Measurements from ENCODE around the gene CLSTN3. TPM values are rescaled to one million over a fixed set of nuclear protein-coding genes. Genes with fewer than 3 reads are reported as not detected.

Gene CLSTN3
- total RNA-seq = 10 to 100 TPM; 59.7 to 95.5 (median 61.0) TPM
- 53.8 TPM for total RNA-seq (2013)

DNA sequence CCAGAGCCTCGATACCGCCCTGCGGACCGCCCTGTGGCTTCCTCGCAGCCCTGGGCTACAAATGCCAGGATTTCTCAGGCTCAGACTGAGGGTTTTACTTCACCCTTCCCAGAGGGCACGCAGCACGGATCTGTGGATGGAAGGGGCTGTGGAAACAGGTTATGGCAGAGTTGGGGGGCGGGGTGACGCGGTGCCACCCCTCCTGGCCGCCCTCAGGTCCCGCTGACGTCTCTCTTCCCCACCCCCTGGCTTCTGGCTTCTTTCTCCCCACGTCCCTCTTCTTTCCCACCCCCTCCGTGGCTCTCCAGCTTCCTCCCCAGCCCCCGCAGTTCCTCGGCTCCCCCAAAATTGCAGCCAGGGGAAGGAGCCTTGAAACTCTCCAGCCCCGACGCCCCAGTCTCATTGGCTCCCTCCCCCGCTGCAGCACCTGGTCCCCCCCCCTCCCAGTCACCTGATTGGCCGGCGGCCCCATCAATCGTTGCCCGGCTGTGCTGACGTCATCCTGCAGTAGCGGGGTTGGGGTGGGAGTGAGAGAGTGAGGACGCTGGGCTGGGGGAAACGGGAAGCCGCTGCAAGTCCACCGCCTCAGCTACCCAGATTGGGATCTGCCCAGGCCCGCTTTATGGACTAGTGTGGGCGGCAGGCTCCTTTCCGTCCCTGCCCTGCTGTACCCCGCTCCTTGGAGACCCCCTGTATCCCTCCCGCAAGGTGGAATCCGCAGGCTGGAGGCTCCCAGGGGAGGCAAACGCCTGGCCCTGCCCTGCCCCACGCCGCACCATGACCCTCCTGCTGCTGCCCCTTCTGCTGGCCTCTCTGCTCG lies at the start of gene CLSTN3:
Gene CLSTN3 (plus strand): TSS at position 500 of the 820 bp plus-strand sequence. CDS start 278 bp downstream, at position 778.
- peak within 1 kb of the TSS; percentile 91 for H3K27ac ChIP-seq (ENCODE audit: low read length)
- under 1% methylated on average over 30 of the region's 40 CpGs for WGBS (ENCODE audit: insufficient coverage)
- peaks cover 30 to 53% of the 10 kb centered on the region in 2 donors for H3K4me1 Mint-ChIP-seq

GRCh38 chr12:7081037-7081436 lies 49.1 kb upstream of the CLSTN3 start:
- H3K4me1 Mint-ChIP-seq = peaks cover 0 to 12% of the 10 kb centered on the region in 2 donors
- H3K36me3 ChIP-seq (ENCODE audit: control insufficient read depth, insufficient read depth, low read length) = no peaks in the 10 kb centered on the region
- ATAC-seq (no peak), DNase-seq (no peak)
- H3K36me3 Mint-ChIP-seq = no peaks in the 10 kb centered on the region
- H3K27ac Mint-ChIP-seq = no peak overlapping the region
- no peak overlapping the region for H3K4me3 ChIP-seq (ENCODE audit: low read length)
- peaks cover 0 to 2% of the 10 kb centered on the region in 2 donors for H3K27me3 Mint-ChIP-seq (ENCODE audit: low read depth in 2 of 2)
- H3K9me3 Mint-ChIP-seq = peaks cover 5 to 6% of the 10 kb centered on the region in 2 donors
- H3K27me3 ChIP-seq (ENCODE audit: control insufficient read depth, insufficient read depth, low read length) = no peaks in the 10 kb centered on the region
- WGBS (ENCODE audit: insufficient coverage) = 90% methylated on average over 14 of the region's 14 CpGs
- no peaks in the 10 kb centered on the region for H3K4me1 ChIP-seq (ENCODE audit: control insufficient read depth, insufficient read depth, low read length)
- intact Hi-C loops (cut with micrococcal nuclease) = no loop called here
- no peak overlapping the region for H3K27ac ChIP-seq (ENCODE audit: low read length)
- H3K9me3 ChIP-seq (ENCODE audit: control insufficient read depth, insufficient read depth, low read length) = no peaks in the 10 kb centered on the region
- H3K4me3 Mint-ChIP-seq = no peak overlapping the region
- TF ChIP-seq CTCF (IDR thresholded peaks at IDR 0.05) = no peak

More for the DNA sequence above, at the start of gene CLSTN3:
- TF ChIP-seq CTCF (IDR thresholded peaks at IDR 0.05) = no peak
- H3K9me3 ChIP-seq (ENCODE audit: control insufficient read depth, insufficient read depth, low read length) = no peaks in the 10 kb centered on the region
- intact Hi-C loops (cut with micrococcal nuclease) = no loop called here
- Mint-ChIP-seq H3K36me3 (no peaks in the 10 kb centered on the region), H3K4me3 (peak within 1 kb of the TSS; percentile 99), H3K27ac (peak within 1 kb of the TSS; percentile 91 to 94), H3K27me3 (ENCODE audit: low read depth in 2 of 2) (no peaks in the 10 kb centered on the region), H3K9me3 (no peaks in the 10 kb centered on the region)
- no peaks in the 10 kb centered on the region for H3K27me3 ChIP-seq (ENCODE audit: control insufficient read depth, insufficient read depth, low read length)
- ATAC-seq (peak; percentile 85 to 91 (median 90)), DNase-seq (peak; percentile 81 to 93)
- peaks cover 19% of the 10 kb centered on the region for H3K36me3 ChIP-seq (ENCODE audit: control insufficient read depth, insufficient read depth, low read length)
- peaks cover 32% of the 10 kb centered on the region for H3K4me1 ChIP-seq (ENCODE audit: control insufficient read depth, insufficient read depth, low read length)
- H3K4me3 ChIP-seq (ENCODE audit: low read length) = peak within 1 kb of the TSS; percentile 95

DNA sequence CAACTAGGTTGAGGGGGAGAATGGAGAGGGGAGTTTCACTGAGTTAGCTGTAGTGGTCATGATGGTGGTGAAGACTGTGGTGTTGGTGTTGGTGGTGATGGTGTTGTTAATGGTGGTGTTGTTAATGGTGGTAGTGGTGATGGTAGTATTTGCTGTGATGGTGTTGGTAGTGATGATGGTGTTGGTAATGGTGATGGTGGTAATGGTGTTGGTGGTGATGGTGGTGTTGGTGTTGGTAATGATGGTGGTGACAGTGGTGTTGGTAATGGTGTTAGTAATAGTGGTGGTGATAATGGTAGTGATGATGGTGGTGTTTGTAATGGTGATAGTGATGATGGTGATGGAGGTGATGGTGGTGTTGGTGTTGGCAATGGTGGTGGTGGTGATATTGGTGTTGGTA lies 47.0 kb upstream of the CLSTN3 start:
- H3K36me3 Mint-ChIP-seq = no peaks in the 10 kb centered on the region
- intact Hi-C loops (cut with micrococcal nuclease) = no loop called here

More for the DNA sequence above, 47.0 kb upstream of the CLSTN3 start:
- no peak overlapping the region for H3K27ac ChIP-seq (ENCODE audit: low read length)
- peak overlapping the region; percentile 7 for H3K4me3 Mint-ChIP-seq
- peaks cover 5 to 6% of the 10 kb centered on the region in 2 donors for H3K9me3 Mint-ChIP-seq
- H3K36me3 ChIP-seq (ENCODE audit: control insufficient read depth, insufficient read depth, low read length) = no peaks in the 10 kb centered on the region
- no peaks in the 10 kb centered on the region for H3K4me1 ChIP-seq (ENCODE audit: control insufficient read depth, insufficient read depth, low read length)
- DNase-seq (no peak), ATAC-seq (peak; percentile 27 to 56 (median 52))
- TF ChIP-seq CTCF (IDR thresholded peaks at IDR 0.05) = no peak
- peak overlapping the region; percentile 32 to 80 for H3K27ac Mint-ChIP-seq
- no peak overlapping the region for H3K4me3 ChIP-seq (ENCODE audit: low read length)
- H3K27me3 Mint-ChIP-seq (ENCODE audit: low read depth in 2 of 2) = no peaks in the 10 kb centered on the region
- H3K27me3 ChIP-seq (ENCODE audit: control insufficient read depth, insufficient read depth, low read length) = no peaks in the 10 kb centered on the region
- no peaks in the 10 kb centered on the region for H3K9me3 ChIP-seq (ENCODE audit: control insufficient read depth, insufficient read depth, low read length)
- peaks cover 0 to 8% of the 10 kb centered on the region in 2 donors for H3K4me1 Mint-ChIP-seq
